ENCODE data around the gene KCNN3.

KCNN3 gene

DNA sequence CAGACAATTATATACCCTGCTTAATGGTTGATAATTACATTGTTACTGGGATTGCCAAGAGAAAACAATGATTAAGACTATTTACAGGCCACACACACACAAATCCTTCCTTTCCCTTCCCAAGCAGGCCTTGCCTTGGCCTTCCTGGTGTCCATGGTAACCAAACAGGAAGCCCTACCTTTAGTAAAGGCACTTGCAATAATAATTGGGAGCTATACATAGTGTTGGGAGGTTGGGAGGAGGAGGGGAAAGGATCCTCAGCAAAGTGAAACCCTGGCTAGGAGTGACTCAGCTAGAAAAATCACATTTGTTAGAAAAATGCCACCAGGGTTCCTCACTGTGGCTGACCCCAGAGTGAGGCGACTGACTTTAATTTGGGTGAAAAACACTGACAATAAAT lies 139.8 kb downstream of the KCNN3 start:
- WGBS, 2 experiments, result 85 to 94% methylated on average over 1 of the region's 1 CpG
- no peak overlapping the region for H3K4me3 ChIP-seq (ENCODE audit: insufficient read depth, low read depth, low read length)

GRCh38 chr1:154729577-154729976 lies 140.5 kb downstream of the KCNN3 start:
- H3K36me3 ChIP-seq (ENCODE audit: control insufficient read depth, insufficient read depth, low read length), result no peaks in the 10 kb centered on the region
- no peaks in the 10 kb centered on the region for H3K27me3 ChIP-seq (ENCODE audit: control insufficient read depth, insufficient read depth, low read length, poor library complexity, severe bottlenecking)
- H3K4me1 ChIP-seq (ENCODE audit: control insufficient read depth, insufficient read depth, low read length), result no peaks in the 10 kb centered on the region
- 93 to 94% methylated on average over 3 of the region's 3 CpGs for WGBS, 2 experiments
- no peak overlapping the region for H3K4me3 ChIP-seq (ENCODE audit: insufficient read depth, low read depth, low read length)
- H3K27ac ChIP-seq (ENCODE audit: insufficient read depth, low read depth, low read length, poor library complexity, severe bottlenecking), result no peak overlapping the region
- no peaks in the 10 kb centered on the region for H3K9me3 ChIP-seq (ENCODE audit: control insufficient read depth, low read length)

More for the DNA sequence above, 139.8 kb downstream of the KCNN3 start:
- Histone ChIP-seq H3K36me3 (ENCODE audit: control insufficient read depth, insufficient read depth, low read length) (no peaks in the 10 kb centered on the region), H3K27me3 (ENCODE audit: control insufficient read depth, insufficient read depth, low read length, poor library complexity, severe bottlenecking) (no peaks in the 10 kb centered on the region), H3K27ac (ENCODE audit: insufficient read depth, low read depth, low read length, poor library complexity, severe bottlenecking) (no peak overlapping the region), H3K9me3 (ENCODE audit: control insufficient read depth, low read length) (no peaks in the 10 kb centered on the region), H3K4me1 (ENCODE audit: control insufficient read depth, insufficient read depth, low read length) (no peaks in the 10 kb centered on the region)

- Histone ChIP-seq H3K27ac (ENCODE audit: insufficient read depth, low read depth, low read length, poor library complexity, severe bottlenecking) (no peak overlapping the region), H3K27me3 (ENCODE audit: control insufficient read depth, insufficient read depth, low read length, poor library complexity, severe bottlenecking) (no peaks in the 10 kb centered on the region), H3K36me3 (ENCODE audit: control insufficient read depth, insufficient read depth, low read length) (no peaks in the 10 kb centered on the region), H3K9me3 (ENCODE audit: control insufficient read depth, low read length) (no peaks in the 10 kb centered on the region), H3K4me1 (ENCODE audit: control insufficient read depth, insufficient read depth, low read length) (no peaks in the 10 kb centered on the region), H3K4me3 (ENCODE audit: insufficient read depth, low read depth, low read length) (no peak overlapping the region)
- 88 to 90% methylated on average over 6 of the region's 6 CpGs for WGBS, 2 experiments
Observed at GRCh38 chr1:154729031-154729442, 141.0 kb downstream of the KCNN3 start.

DNA sequence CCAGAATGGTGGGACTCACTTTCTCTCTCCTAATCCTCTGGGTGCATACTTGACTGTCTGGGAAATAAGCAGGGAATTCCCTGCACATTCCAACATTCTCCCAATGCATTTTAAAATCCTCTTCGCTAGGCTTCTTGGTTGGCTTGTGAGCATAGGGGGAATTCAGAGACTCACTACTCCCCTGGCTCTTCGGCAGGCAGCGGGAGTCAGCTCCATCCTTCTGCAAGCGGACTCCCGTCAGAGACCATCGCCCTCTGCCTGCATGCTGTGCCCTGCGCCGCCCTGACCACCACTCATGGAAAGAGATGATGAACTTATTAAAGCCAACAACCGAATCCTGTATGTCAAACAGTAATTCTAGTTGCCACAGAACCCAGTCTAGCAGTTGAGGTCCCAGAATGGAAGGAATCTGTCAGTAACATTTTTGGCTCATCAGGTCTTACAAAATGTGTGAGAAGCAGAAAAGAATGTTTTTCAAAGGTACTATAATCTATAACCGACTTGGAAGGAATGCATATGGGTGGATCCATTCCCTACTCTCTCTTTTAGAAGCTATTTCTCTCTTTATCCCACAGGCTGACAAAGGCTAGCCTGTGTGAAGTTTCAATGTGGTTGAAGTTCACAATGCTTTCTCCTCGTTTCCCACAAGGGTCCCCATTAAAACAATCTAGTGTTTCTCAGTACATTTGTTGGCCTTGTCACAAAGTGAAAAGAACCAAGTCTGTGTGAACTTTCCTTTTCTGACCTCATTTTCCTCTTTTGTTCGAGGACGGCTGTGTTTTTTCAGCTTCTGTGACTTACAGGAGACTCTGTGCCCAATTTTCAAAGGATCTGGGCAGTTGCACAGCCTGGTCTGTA lies 143.0 kb downstream of the KCNN3 start:
- Histone ChIP-seq H3K36me3 (ENCODE audit: control insufficient read depth, insufficient read depth, low read length) (no peaks in the 10 kb centered on the region), H3K4me1 (ENCODE audit: control insufficient read depth, insufficient read depth, low read length) (no peaks in the 10 kb centered on the region), H3K27me3 (ENCODE audit: control insufficient read depth, insufficient read depth, low read length, poor library complexity, severe bottlenecking) (no peaks in the 10 kb centered on the region), H3K4me3 (ENCODE audit: insufficient read depth, low read depth, low read length) (no peak overlapping the region), H3K9me3 (ENCODE audit: control insufficient read depth, low read length) (no peaks in the 10 kb centered on the region), H3K27ac (ENCODE audit: insufficient read depth, low read depth, low read length, poor library complexity, severe bottlenecking) (no peak overlapping the region)
- 85 to 86% methylated on average over 13 of the region's 13 CpGs for WGBS, 2 experiments

DNA sequence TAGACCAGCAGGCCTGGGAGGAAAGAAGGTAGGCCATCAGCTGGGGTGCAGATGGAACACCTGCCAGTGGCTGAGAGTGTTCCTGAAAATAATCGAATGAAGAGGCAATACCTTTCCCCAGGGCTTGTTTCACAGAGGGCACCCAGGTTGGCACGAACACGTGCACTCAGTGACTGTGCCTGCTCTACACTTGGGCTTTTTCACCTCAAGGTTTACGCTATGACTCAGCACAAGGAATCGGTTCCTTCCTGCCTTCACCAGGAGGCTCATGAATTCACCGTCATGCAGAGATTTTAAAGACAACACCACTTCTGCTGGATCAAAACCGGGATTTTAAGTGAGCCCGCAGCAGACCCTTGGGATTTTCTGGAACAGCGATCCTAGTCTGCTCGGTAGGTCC lies 143.6 kb downstream of the KCNN3 start:
- H3K4me3 ChIP-seq (ENCODE audit: insufficient read depth, low read depth, low read length), result no peak overlapping the region
- H3K4me1 ChIP-seq (ENCODE audit: control insufficient read depth, insufficient read depth, low read length), result no peaks in the 10 kb centered on the region
- H3K36me3 ChIP-seq (ENCODE audit: control insufficient read depth, insufficient read depth, low read length), result no peaks in the 10 kb centered on the region
- no peaks in the 10 kb centered on the region for H3K27me3 ChIP-seq (ENCODE audit: control insufficient read depth, insufficient read depth, low read length, poor library complexity, severe bottlenecking)
- no peaks in the 10 kb centered on the region for H3K9me3 ChIP-seq (ENCODE audit: control insufficient read depth, low read length)
- 86 to 89% methylated on average over 10 of the region's 10 CpGs for WGBS, 2 experiments
- no peak overlapping the region for H3K27ac ChIP-seq (ENCODE audit: insufficient read depth, low read depth, low read length, poor library complexity, severe bottlenecking)

DNA sequence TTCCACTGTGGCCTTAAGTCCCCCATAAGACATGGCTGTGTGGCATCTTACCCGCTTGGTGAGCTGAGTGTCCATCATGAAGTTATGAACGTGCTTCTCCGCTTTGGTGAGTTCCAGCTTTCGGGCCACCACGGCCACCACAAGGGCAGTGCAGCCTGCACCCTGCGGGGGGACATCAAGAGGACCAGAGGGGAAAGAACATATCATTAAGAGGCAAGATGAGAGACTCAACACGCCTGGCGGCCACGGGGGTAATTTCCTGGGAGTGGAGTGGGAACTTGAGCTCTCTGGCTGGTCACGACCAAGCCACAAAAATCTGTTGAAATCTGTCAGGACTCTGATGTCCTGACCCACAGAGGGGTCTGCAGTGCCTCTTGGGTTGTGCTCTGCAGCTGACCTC lies 144.2 kb downstream of the KCNN3 start:
- no peak overlapping the region for H3K4me3 ChIP-seq (ENCODE audit: insufficient read depth, low read depth, low read length)
- 94 to 96% methylated on average over 10 of the region's 10 CpGs for WGBS, 2 experiments
- no peak overlapping the region for H3K27ac ChIP-seq (ENCODE audit: insufficient read depth, low read depth, low read length, poor library complexity, severe bottlenecking)

GRCh38 chr1:154720328-154721297 lies 149.5 kb downstream of the KCNN3 start:
- no peaks in the 10 kb centered on the region for H3K36me3 ChIP-seq (ENCODE audit: control insufficient read depth, insufficient read depth, low read length)
- no peaks in the 10 kb centered on the region for H3K27me3 ChIP-seq (ENCODE audit: control insufficient read depth, insufficient read depth, low read length, poor library complexity, severe bottlenecking)
- H3K4me1 ChIP-seq (ENCODE audit: control insufficient read depth, insufficient read depth, low read length), result peaks cover 13% of the 10 kb centered on the region
- H3K9me3 ChIP-seq (ENCODE audit: control insufficient read depth, low read length), result no peaks in the 10 kb centered on the region
- no peak overlapping the region for H3K4me3 ChIP-seq (ENCODE audit: insufficient read depth, low read depth, low read length)
- 94% methylated on average over 16 of the region's 16 CpGs for WGBS, 2 experiments
- no peak overlapping the region for H3K27ac ChIP-seq (ENCODE audit: insufficient read depth, low read depth, low read length, poor library complexity, severe bottlenecking)

More for the DNA sequence above, 144.2 kb downstream of the KCNN3 start:
- Histone ChIP-seq H3K27me3 (ENCODE audit: control insufficient read depth, insufficient read depth, low read length, poor library complexity, severe bottlenecking) (no peaks in the 10 kb centered on the region), H3K4me1 (ENCODE audit: control insufficient read depth, insufficient read depth, low read length) (peaks cover under 1% of the 10 kb centered on the region), H3K9me3 (ENCODE audit: control insufficient read depth, low read length) (no peaks in the 10 kb centered on the region), H3K36me3 (ENCODE audit: control insufficient read depth, insufficient read depth, low read length) (no peaks in the 10 kb centered on the region)

DNA sequence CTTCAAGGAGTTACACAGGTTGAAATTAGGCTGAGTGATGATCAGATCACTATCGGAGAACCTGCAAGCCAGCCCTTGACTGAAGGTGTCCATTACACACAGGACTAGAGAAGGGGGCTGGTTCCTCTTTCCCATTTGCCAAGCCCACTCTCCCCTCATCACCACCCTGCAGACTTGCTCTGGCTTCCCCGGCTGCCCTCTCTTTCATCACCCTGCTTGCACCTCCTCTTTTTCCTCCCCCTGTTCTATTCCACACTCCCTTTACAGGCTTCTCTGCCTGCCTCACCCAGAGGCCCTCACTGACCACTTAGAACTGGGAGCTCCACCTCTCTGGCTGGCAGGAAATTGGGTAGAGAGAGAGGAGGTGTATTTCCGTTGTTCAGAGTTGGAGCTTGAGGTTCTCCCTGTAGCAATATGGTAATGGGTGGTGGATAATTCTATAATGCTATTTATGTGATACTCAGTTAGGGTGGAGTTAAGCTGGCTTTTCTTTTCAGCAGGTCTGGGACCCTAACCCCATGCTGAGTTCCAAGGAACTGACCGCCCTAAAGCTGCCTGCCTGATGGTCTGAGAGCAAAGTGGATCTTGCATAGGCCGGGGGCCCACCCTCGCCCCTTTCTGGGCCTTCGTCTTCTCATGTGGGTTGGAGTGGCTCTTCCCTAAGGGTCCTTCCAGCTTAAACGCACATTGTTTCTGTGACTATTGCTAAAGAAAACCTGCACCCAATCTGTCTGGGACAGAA lies 150.3 kb downstream of the KCNN3 start:
- no peaks in the 10 kb centered on the region for H3K36me3 ChIP-seq (ENCODE audit: control insufficient read depth, insufficient read depth, low read length)
- H3K27ac ChIP-seq (ENCODE audit: insufficient read depth, low read depth, low read length, poor library complexity, severe bottlenecking), result no peak overlapping the region
- no peaks in the 10 kb centered on the region for H3K27me3 ChIP-seq (ENCODE audit: control insufficient read depth, insufficient read depth, low read length, poor library complexity, severe bottlenecking)
- 84 to 86% methylated on average over 8 of the region's 8 CpGs for WGBS, 2 experiments
- peaks cover 13% of the 10 kb centered on the region for H3K4me1 ChIP-seq (ENCODE audit: control insufficient read depth, insufficient read depth, low read length)
- no peaks in the 10 kb centered on the region for H3K9me3 ChIP-seq (ENCODE audit: control insufficient read depth, low read length)
- no peak overlapping the region for H3K4me3 ChIP-seq (ENCODE audit: insufficient read depth, low read depth, low read length)

GRCh38 chr1:154718566-154718965 lies 151.5 kb downstream of the KCNN3 start:
- Histone ChIP-seq H3K36me3 (ENCODE audit: control insufficient read depth, insufficient read depth, low read length) (no peaks in the 10 kb centered on the region), H3K4me1 (ENCODE audit: control insufficient read depth, insufficient read depth, low read length) (peaks cover 13% of the 10 kb centered on the region)
- 94 to 95% methylated on average over 6 of the region's 6 CpGs for WGBS, 2 experiments

More at GRCh38 chr1:154718566-154718965, 151.5 kb downstream of the KCNN3 start:
- Histone ChIP-seq H3K27ac (ENCODE audit: insufficient read depth, low read depth, low read length, poor library complexity, severe bottlenecking) (no peak overlapping the region), H3K9me3 (ENCODE audit: control insufficient read depth, low read length) (no peaks in the 10 kb centered on the region), H3K27me3 (ENCODE audit: control insufficient read depth, insufficient read depth, low read length, poor library complexity, severe bottlenecking) (no peaks in the 10 kb centered on the region), H3K4me3 (ENCODE audit: insufficient read depth, low read depth, low read length) (no peak overlapping the region)
